COLO829 (cell line): Measurements from ENCODE around the gene NEU3.
A peak's percentile ranks its signal among the peaks of the same experiment; 100 is the strongest.
"Not testable (repeated sequence)": the region's sequence is repeated elsewhere in the genome, so short reads cannot be mapped to it uniquely, and the experiment has no call there.

Experiments used
- DNase-seq: peaks from one replicate; pipeline ENCODE4 v3.0.0; 2012; ENCODE audit warnings: low spot score

The NEU3 gene

GRCh38 chr11:75029836-75030631, 41.3 kb downstream of the NEU3 start:
- no peak for DNase-seq

- DNase-seq: peak; percentile 93
These were observed 42.6 kb downstream of the NEU3 start for GRCh38 chr11:75031224-75031753.

- peak; percentile 85 for DNase-seq
These were observed 43.2 kb downstream of the NEU3 start for GRCh38 chr11:75031771-75032549.

GRCh38 chr11:75032550-75032935, 43.8 kb downstream of the NEU3 start:
- DNase-seq: no peak

GRCh38 chr11:75033916-75034315, 45.2 kb downstream of the NEU3 start:
- no peak for DNase-seq

- no peak for DNase-seq
These were observed 46.5 kb downstream of the NEU3 start for GRCh38 chr11:75035256-75035655.

- no peak for DNase-seq
These were observed 47.3 kb downstream of the NEU3 start for GRCh38 chr11:75035911-75036565.

- no peak for DNase-seq
These were observed 51.5 kb downstream of the NEU3 start for GRCh38 chr11:75040167-75040770.

GRCh38 chr11:75041263-75041662, 52.5 kb downstream of the NEU3 start:
- no peak for DNase-seq

GRCh38 chr11:75041821-75042220, 53.1 kb downstream of the NEU3 start:
- not testable (repeated sequence) for DNase-seq

GRCh38 chr11:75044381-75045170, 55.8 kb downstream of the NEU3 start:
- not testable (repeated sequence) for DNase-seq

GRCh38 chr11:75046668-75047067, 57.9 kb downstream of the NEU3 start:
- not testable (repeated sequence) for DNase-seq

GRCh38 chr11:75047191-75047590, 58.5 kb downstream of the NEU3 start:
- no peak for DNase-seq

- DNase-seq: not testable (repeated sequence)
These were observed 61.0 kb downstream of the NEU3 start for GRCh38 chr11:75049501-75050266.

GRCh38 chr11:75050516-75050915, 61.8 kb downstream of the NEU3 start:
- no peak for DNase-seq

GRCh38 chr11:75051043-75051442, 62.3 kb downstream of the NEU3 start:
- DNase-seq: no peak

GRCh38 chr11:75052457-75052856, 63.7 kb downstream of the NEU3 start:
- no peak for DNase-seq

- DNase-seq: no peak
These were observed 66.8 kb downstream of the NEU3 start for GRCh38 chr11:75055511-75055910.

GRCh38 chr11:75056814-75057213, 68.1 kb downstream of the NEU3 start:
- DNase-seq: no peak

GRCh38 chr11:75059299-75059698, 70.6 kb downstream of the NEU3 start:
- no peak for DNase-seq
